Common myeloid progenitor, CD34-positive (primary cell): ENCODE data around the gene ACTA1.

Experiments
- CTCF ChIA-PET: fragments of 350-600 bp; sonication (Branson Sonifier 250); formaldehyde crosslinking; loops from one replicate; lab custom pipeline; 2021; ENCODE audit warnings: antibody characterized with exemption; lab: Charles Lee
- POLR2A ChIA-PET: fragments of 350-600 bp; sonication (Branson Sonifier 250); formaldehyde crosslinking; loops from one replicate; lab custom pipeline; 2021; ENCODE audit warnings: antibody characterized with exemption; lab: Charles Lee
- DNase-seq, 3 donors: peaks; one replicate each; pipeline versions ENCODE4 v3.0.0 to v3.0.0-alpha.2; 2013
- H3K27ac ChIP-seq, 2 experiments: 1 replicate in 1 of 2; 2 replicates in 1 of 2; pipeline ENCODE4 v1.7.0; 2013; ENCODE audit warnings: inconsistent platforms in 2 of 2, low read length in 2 of 2, mild to moderate bottlenecking in 2 of 2, low read depth in 1 of 2, moderate library complexity in 1 of 2; ENCODE audit not compliant: severe bottlenecking in 2 of 2, insufficient read depth in 1 of 2, poor library complexity in 1 of 2
- H3K27me3 ChIP-seq, 5 experiments: replicated peaks in 2 of 5; 1 replicate in 3 of 5; 2 replicates in 2 of 5; pipeline versions ENCODE4 v1.6.1 to v1.7.0; 2013; ENCODE audit warnings: low read length in 4 of 5, mild to moderate bottlenecking in 2 of 5, moderate library complexity in 2 of 5, inconsistent platforms in 1 of 5; ENCODE audit not compliant: insufficient read depth in 5 of 5, control insufficient read depth in 4 of 5
- H3K36me3 ChIP-seq, 4 experiments: 1 replicate in 2 of 4; 2 replicates in 2 of 4; pipeline versions ENCODE4 v1.6.1 to v1.7.0; 2013; ENCODE audit warnings: low read length in 3 of 4, control low read depth in 1 of 4, mild to moderate bottlenecking in 1 of 4; ENCODE audit not compliant: control insufficient read depth in 4 of 4, insufficient read depth in 4 of 4
- H3K4me1 ChIP-seq, 4 experiments: 1 replicate in 3 of 4; 2 replicates in 1 of 4; pipeline versions ENCODE4 v1.6.1 to v1.7.1; 2013; ENCODE audit warnings: low read length in 3 of 4, mild to moderate bottlenecking in 3 of 4, control low read depth in 1 of 4, inconsistent platforms in 1 of 4, moderate library complexity in 1 of 4; ENCODE audit not compliant: control insufficient read depth in 4 of 4, insufficient read depth in 4 of 4; ENCODE audit errors: control extremely low read depth in 1 of 4
- H3K4me3 ChIP-seq, 7 experiments: 1 replicate in 4 of 7; 2 replicates in 3 of 7; pipeline versions ENCODE4 v1.5.1 to v1.7.0; 2013; ENCODE audit warnings: mild to moderate bottlenecking in 7 of 7, low read length in 6 of 7, moderate library complexity in 6 of 7, inconsistent platforms in 2 of 7, low read depth in 2 of 7, control low read depth in 1 of 7; ENCODE audit not compliant: insufficient read depth in 4 of 7, control insufficient read depth in 1 of 7; ENCODE audit errors: extremely low read depth in 1 of 7
- H3K9me3 ChIP-seq, 5 experiments: 1 replicate in 4 of 5; 2 replicates in 1 of 5; pipeline versions ENCODE4 v1.6.1 to v1.7.1; 2013; ENCODE audit warnings: low read length in 4 of 5, mild to moderate bottlenecking in 2 of 5, inconsistent platforms in 1 of 5, low read depth in 1 of 5, moderate library complexity in 1 of 5; ENCODE audit not compliant: control insufficient read depth in 4 of 5, insufficient read depth in 2 of 5; ENCODE audit errors: control extremely low read depth in 1 of 5
- WGBS: methylation state at CpG from one replicate; pipeline ENCODE4 v1.1.5; 2013; ENCODE audit not compliant: insufficient coverage; 5-methylcytosine and 5-hydroxymethylcytosine counted together

Gene ACTA1

GRCh38 chr1:229392936-229393335 lies 41.0 kb downstream of the ACTA1 start:
- Histone ChIP-seq H3K27me3 (peaks cover 0 to 27% (median 6%) of the 10 kb centered on the region in 5 experiments), H3K4me3 (no peak overlapping the region), H3K4me1 (no peaks in the 10 kb centered on the region), H3K36me3 (no peaks in the 10 kb centered on the region), H3K27ac (no peak overlapping the region), H3K9me3 (peaks cover 0 to 3% (median 0%) of the 10 kb centered on the region in 5 experiments)
- no peak for DNase-seq
- ChIA-PET POLR2A (no interaction called here), CTCF (interaction anchor here (0.8 kb wide), 1 partner anchor 46 kb away, joined by 3 read pairs; no protein-coding TSS in a partner anchor)
- WGBS = no CpG with 5 or more reads among the region's 4 CpGs

- H3K36me3 ChIP-seq = no peaks in the 10 kb centered on the region
- POLR2A ChIA-PET = no interaction called here
- H3K9me3 ChIP-seq = peaks cover 0 to 3% (median 0%) of the 10 kb centered on the region in 5 experiments
- 97% methylated on average over 6 of the region's 7 CpGs for WGBS
- no peaks in the 10 kb centered on the region for H3K4me1 ChIP-seq
- CTCF ChIA-PET = no interaction called here
- DNase-seq = no peak
- no peak overlapping the region for H3K27ac ChIP-seq
- no peak overlapping the region for H3K4me3 ChIP-seq
- peaks cover 0 to 19% (median 7%) of the 10 kb centered on the region in 5 experiments for H3K27me3 ChIP-seq
Measured at GRCh38 chr1:229390130-229390529, 43.8 kb downstream of the ACTA1 start.

GRCh38 chr1:229388897-229389580 lies 44.9 kb downstream of the ACTA1 start:
- H3K4me1 ChIP-seq = no peaks in the 10 kb centered on the region
- ChIA-PET CTCF (no interaction called here), POLR2A (no interaction called here)
- no peak overlapping the region for H3K4me3 ChIP-seq
- no peak for DNase-seq
- WGBS = 75% methylated on average over 2 of the region's 7 CpGs
- no peak overlapping the region for H3K27ac ChIP-seq
- H3K27me3 ChIP-seq = peaks cover 0 to 16% (median 8%) of the 10 kb centered on the region in 5 experiments
- peaks cover 0 to 3% (median 0%) of the 10 kb centered on the region in 5 experiments for H3K9me3 ChIP-seq
- no peaks in the 10 kb centered on the region for H3K36me3 ChIP-seq

GRCh38 chr1:229385853-229386456 lies 47.9 kb downstream of the ACTA1 start:
- POLR2A ChIA-PET = no interaction called here
- no peaks in the 10 kb centered on the region for H3K36me3 ChIP-seq
- CTCF ChIA-PET = no interaction called here
- no peak overlapping the region for H3K27ac ChIP-seq
- H3K4me3 ChIP-seq = no peak overlapping the region
- peaks cover 0 to 3% (median 0%) of the 10 kb centered on the region in 5 experiments for H3K9me3 ChIP-seq
- peaks cover 0 to 14% (median 6%) of the 10 kb centered on the region in 5 experiments for H3K27me3 ChIP-seq
- WGBS = 78% methylated on average over 6 of the region's 8 CpGs
- no peak for DNase-seq
- no peaks in the 10 kb centered on the region for H3K4me1 ChIP-seq

- no peak for DNase-seq
- Histone ChIP-seq H3K27ac (no peak overlapping the region), H3K9me3 (no peaks in the 10 kb centered on the region), H3K4me1 (no peaks in the 10 kb centered on the region), H3K36me3 (no peaks in the 10 kb centered on the region), H3K4me3 (no peak overlapping the region), H3K27me3 (peaks cover 0 to 17% (median 5%) of the 10 kb centered on the region in 5 experiments)
- CTCF ChIA-PET = no interaction called here
- POLR2A ChIA-PET = no interaction called here
- 97% methylated on average over 6 of the region's 7 CpGs for WGBS
Measured at GRCh38 chr1:229384822-229385221, 49.1 kb downstream of the ACTA1 start.

- CTCF ChIA-PET = no interaction called here
- no peak overlapping the region for H3K4me3 ChIP-seq
- H3K36me3 ChIP-seq = no peaks in the 10 kb centered on the region
- peaks cover 0 to 21% (median 3%) of the 10 kb centered on the region in 5 experiments for H3K27me3 ChIP-seq
- H3K27ac ChIP-seq = no peak overlapping the region
- WGBS = 90% methylated on average over 4 of the region's 5 CpGs
- H3K4me1 ChIP-seq = no peaks in the 10 kb centered on the region
- DNase-seq = no peak
- POLR2A ChIA-PET = no interaction called here
- no peaks in the 10 kb centered on the region for H3K9me3 ChIP-seq
Measured at GRCh38 chr1:229383961-229384360, 49.9 kb downstream of the ACTA1 start.

GRCh38 chr1:229383188-229383587 lies 50.7 kb downstream of the ACTA1 start:
- Histone ChIP-seq H3K36me3 (no peaks in the 10 kb centered on the region), H3K27ac (no peak overlapping the region), H3K9me3 (no peaks in the 10 kb centered on the region), H3K27me3 (peaks cover 0 to 21% (median 3%) of the 10 kb centered on the region in 5 experiments), H3K4me3 (no peak overlapping the region), H3K4me1 (no peaks in the 10 kb centered on the region)
- no peak for DNase-seq
- CTCF ChIA-PET = no interaction called here
- POLR2A ChIA-PET = no interaction called here
- 100% methylated on average over 2 of the region's 3 CpGs for WGBS
